HepG2 (cell line): ENCODE measurements around the gene SEPHS2. TPM values are rescaled to one million over a fixed set of nuclear protein-coding genes. Genes with fewer than 3 reads are reported as not detected.

Experiments
- ELF3 ChIP-seq: IDR thresholded peaks from 2 replicates; pipeline ENCODE4 v1.6.1; 2016; ENCODE audit warnings: missing genetic modification reagents, missing compliant biosample characterization
- LBX2 ChIP-seq: sonication (generic); formaldehyde crosslinking; IDR thresholded peaks from 2 replicates; pipeline ENCODE4 v1.5.0; 2020; ENCODE audit warnings: missing genetic modification reagents, mild to moderate bottlenecking, borderline replicate concordance
- MAFF ChIP-seq: IDR thresholded peaks from 2 replicates; pipeline ENCODE4 v1.6.1; 2011; ENCODE audit warnings: low read depth, low read length, improper control_type of control experiment
- PAWR ChIP-seq: sonication (generic); formaldehyde crosslinking; IDR thresholded peaks from 2 replicates; pipeline ENCODE4 v1.4.0; 2020; ENCODE audit warnings: missing genetic modification reagents, mild to moderate bottlenecking, borderline replicate concordance
- POLR2A ChIP-seq, 2 experiments: IDR thresholded peaks; 2 replicates each; pipeline ENCODE4 v1.6.1; 2011; ENCODE audit warnings: low read depth in 2 of 2, low read length in 2 of 2, mild to moderate bottlenecking in 1 of 2, moderate library complexity in 1 of 2; ENCODE audit not compliant: insufficient read depth in 1 of 2
- POLR2AphosphoS5 ChIP-seq: IDR thresholded peaks from 2 replicates; pipeline ENCODE4 v1.6.1; 2012; ENCODE audit warnings: low read depth, low read length
- RCOR2 ChIP-seq: IDR thresholded peaks from 2 replicates; pipeline ENCODE4 v1.6.1; 2016; ENCODE audit warnings: missing biosample characterization, missing genetic modification reagents
- SALL1 ChIP-seq: sonication (generic); formaldehyde crosslinking; IDR thresholded peaks from 2 replicates; pipeline ENCODE4 v1.8.0; 2022; ENCODE audit warnings: mild to moderate bottlenecking, missing genetic modification reagents
- SPEN ChIP-seq: sonication (generic); formaldehyde crosslinking; IDR thresholded peaks from 2 replicates; pipeline ENCODE4 v1.5.1; 2020; ENCODE audit warnings: low read depth, mild to moderate bottlenecking, missing genetic modification reagents
- SRSF9 ChIP-seq: fragments of 200-400 bp; formaldehyde crosslinking; IDR thresholded peaks from 2 replicates; pipeline ENCODE4 v1.6.1; 2018; ENCODE audit warnings: borderline replicate concordance, mild to moderate bottlenecking, low read depth, low read length; ENCODE audit not compliant: insufficient read depth, poor library complexity, severe bottlenecking
- SRY ChIP-seq: sonication (generic); formaldehyde crosslinking; IDR thresholded peaks from 2 replicates; pipeline ENCODE4 v1.8.0; 2022; ENCODE audit warnings: mild to moderate bottlenecking, missing genetic modification reagents
- TARDBP ChIP-seq: sonication (generic); formaldehyde crosslinking; IDR thresholded peaks from 2 replicates; pipeline ENCODE4 v1.8.0; 2022; ENCODE audit warnings: mild to moderate bottlenecking, missing genetic modification reagents
- ZFX ChIP-seq: sonication (generic); formaldehyde crosslinking; IDR thresholded peaks from 2 replicates; pipeline ENCODE4 v1.4.0; 2020; ENCODE audit warnings: mild to moderate bottlenecking, low read depth, missing genetic modification reagents, moderate library complexity
- ZNF432 ChIP-seq: sonication (generic); formaldehyde crosslinking; IDR thresholded peaks from 2 replicates; pipeline ENCODE4 v1.5.0; 2020; ENCODE audit warnings: missing genetic modification reagents, mild to moderate bottlenecking, borderline replicate concordance
- ZNF552 ChIP-seq: sonication (generic); formaldehyde crosslinking; IDR thresholded peaks from 2 replicates; pipeline ENCODE4 v1.9.0; 2022; ENCODE audit warnings: missing genetic modification reagents, mild to moderate bottlenecking, borderline replicate concordance
- ZNF660 ChIP-seq: sonication (generic); formaldehyde crosslinking; IDR thresholded peaks from 2 replicates; pipeline ENCODE4 v1.5.1; 2020; ENCODE audit warnings: mild to moderate bottlenecking, low read depth, missing genetic modification reagents, borderline replicate concordance
- ZNF780A ChIP-seq: sonication (generic); formaldehyde crosslinking; IDR thresholded peaks from 2 replicates; pipeline ENCODE4 v1.8.0; 2022; ENCODE audit warnings: mild to moderate bottlenecking, missing genetic modification reagents, moderate library complexity
- polyA plus RNA-seq, 8 experiments: library from polyadenylated mRNA; depleted of rRNA in 3 of 8; stranded (reverse) in 7 of 8; unstranded in 1 of 8; fragments of >200 nt; fragmentation: Illumina TruSeq in 4 of 8; extraction: Trizol in 4 of 8; gene quantifications; 2 replicates each; pipeline versions ENCODE4 v1.2.1 to v1.2.3, GENCODE V29; 2011 to 2016; ENCODE audit warnings: low read depth in 4 of 8, missing spikeins in 1 of 8, mixed read lengths in 1 of 8; ENCODE audit not compliant: insufficient read depth in 1 of 8
- total RNA-seq, 5 experiments: library from RNA; depleted of rRNA; stranded (reverse); fragments of >200 nt; fragmentation: Illumina TruSeq; extraction: Trizol; gene quantifications; 2 replicates each; pipeline ENCODE4 v1.2.3, GENCODE V29; 2016; ENCODE audit warnings: low read depth in 1 of 5
- TF ChIP-seq, protein P1 (sequence below): sonication (generic); formaldehyde crosslinking; IDR thresholded peaks from 2 replicates; pipeline ENCODE4 v1.4.0; 2020; ENCODE audit warnings: mild to moderate bottlenecking, low read depth, missing genetic modification reagents
- TF ChIP-seq, protein P2 (sequence below): sonication (generic); formaldehyde crosslinking; IDR thresholded peaks from 2 replicates; pipeline ENCODE4 v1.4.0; 2020; ENCODE audit warnings: missing genetic modification reagents
- TF ChIP-seq, protein P3 (sequence below), 2 experiments: sonication (generic) in 1 of 2; formaldehyde crosslinking in 1 of 2; IDR thresholded peaks; 2 replicates each; pipeline versions ENCODE4 v1.6.1 to v1.9.0; 2014 to 2022; ENCODE audit warnings: antibody characterized with exemption in 1 of 2, borderline replicate concordance in 1 of 2, inconsistent platforms in 1 of 2, low read depth in 1 of 2, missing genetic modification reagents in 1 of 2

SEPHS2 gene
- total and polyA plus RNA-seq, 2 of the 13 experiments (the other 11 are each of a cell fraction or from before 2014, with no cell fraction given), result 20.7 to 127 TPM

DNA sequence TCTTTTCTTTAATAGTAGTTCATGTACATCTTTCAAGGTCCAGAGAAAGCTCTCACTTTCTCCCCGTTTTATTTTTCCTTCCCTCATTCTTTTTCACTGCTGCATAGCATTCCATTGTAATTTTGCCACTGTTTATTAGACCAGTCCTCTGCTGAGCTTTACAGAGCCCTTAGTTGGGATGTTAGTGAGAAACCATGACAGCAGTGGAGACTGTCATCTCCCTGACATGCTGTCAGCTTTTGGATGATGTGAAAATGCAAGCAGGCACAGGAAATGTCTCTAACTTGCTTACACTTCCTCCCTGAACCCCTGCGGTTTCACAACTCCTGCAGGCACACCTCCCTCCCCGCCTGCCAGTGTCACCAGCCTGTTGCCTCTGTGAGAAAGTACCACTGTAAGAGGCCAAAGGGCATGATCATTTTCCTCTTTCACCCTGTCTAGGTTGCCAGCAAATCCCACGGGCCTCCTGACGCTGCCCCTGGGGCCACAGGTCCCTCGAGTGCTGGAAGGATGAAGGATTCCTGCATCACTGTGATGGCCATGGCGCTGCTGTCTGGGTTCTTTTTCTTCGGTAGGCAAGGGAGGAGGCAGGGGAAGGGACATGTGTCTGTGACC lies 26.8 kb upstream of the SEPHS2 start, which contains the start of gene ITGAL (continued):
- TF ChIP-seq, protein P1, sequence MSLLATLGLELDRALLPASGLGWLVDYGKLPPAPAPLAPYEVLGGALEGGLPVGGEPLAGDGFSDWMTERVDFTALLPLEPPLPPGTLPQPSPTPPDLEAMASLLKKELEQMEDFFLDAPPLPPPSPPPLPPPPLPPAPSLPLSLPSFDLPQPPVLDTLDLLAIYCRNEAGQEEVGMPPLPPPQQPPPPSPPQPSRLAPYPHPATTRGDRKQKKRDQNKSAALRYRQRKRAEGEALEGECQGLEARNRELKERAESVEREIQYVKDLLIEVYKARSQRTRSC (CRISPR knock-in tag), result no peak
- TF ChIP-seq LBX2 (CRISPR knock-in tag) (no peak), SRSF9 (no peak), SALL1 (peak; percentile 38; the same call in 1 of the 2 replicates), PAWR (CRISPR knock-in tag) (no peak), ZNF660 (no peak), ZFX (CRISPR knock-in tag) (peak; percentile 13; the same call in 1 of the 2 replicates), POLR2AphosphoS5 (no peak), ZNF432 (CRISPR knock-in tag) (no peak), ELF3 (CRISPR knock-in tag) (peak; percentile 42; the same call in 1 of the 2 replicates), TARDBP (CRISPR knock-in tag) (no peak), SPEN (peak; percentile 30; the same call in 1 of the 2 replicates), ZNF780A (peak; percentile 43; the same call in 1 of the 2 replicates), MAFF (no peak), SRY (CRISPR knock-in tag) (no peak), RCOR2 (CRISPR knock-in tag) (peak; percentile 64; the same call in 1 of the 2 replicates), ZNF552 (CRISPR knock-in tag) (no peak), POLR2A (IDR thresholded peaks at IDR 0.05; ENCODE audit: insufficient read depth in 1 of 2, low read depth in 2 of 2, low read length in 2 of 2) (no peak)
- TF ChIP-seq, protein P2, sequence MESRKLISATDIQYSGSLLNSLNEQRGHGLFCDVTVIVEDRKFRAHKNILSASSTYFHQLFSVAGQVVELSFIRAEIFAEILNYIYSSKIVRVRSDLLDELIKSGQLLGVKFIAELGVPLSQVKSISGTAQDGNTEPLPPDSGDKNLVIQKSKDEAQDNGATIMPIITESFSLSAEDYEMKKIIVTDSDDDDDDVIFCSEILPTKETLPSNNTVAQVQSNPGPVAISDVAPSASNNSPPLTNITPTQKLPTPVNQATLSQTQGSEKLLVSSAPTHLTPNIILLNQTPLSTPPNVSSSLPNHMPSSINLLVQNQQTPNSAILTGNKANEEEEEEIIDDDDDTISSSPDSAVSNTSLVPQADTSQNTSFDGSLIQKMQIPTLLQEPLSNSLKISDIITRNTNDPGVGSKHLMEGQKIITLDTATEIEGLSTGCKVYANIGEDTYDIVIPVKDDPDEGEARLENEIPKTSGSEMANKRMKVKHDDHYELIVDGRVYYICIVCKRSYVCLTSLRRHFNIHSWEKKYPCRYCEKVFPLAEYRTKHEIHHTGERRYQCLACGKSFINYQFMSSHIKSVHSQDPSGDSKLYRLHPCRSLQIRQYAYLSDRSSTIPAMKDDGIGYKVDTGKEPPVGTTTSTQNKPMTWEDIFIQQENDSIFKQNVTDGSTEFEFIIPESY (CRISPR knock-in tag), result 0 out of 2 replicates have a peak, but pooled peaks have one; percentile 5
- TF ChIP-seq, protein P3, sequence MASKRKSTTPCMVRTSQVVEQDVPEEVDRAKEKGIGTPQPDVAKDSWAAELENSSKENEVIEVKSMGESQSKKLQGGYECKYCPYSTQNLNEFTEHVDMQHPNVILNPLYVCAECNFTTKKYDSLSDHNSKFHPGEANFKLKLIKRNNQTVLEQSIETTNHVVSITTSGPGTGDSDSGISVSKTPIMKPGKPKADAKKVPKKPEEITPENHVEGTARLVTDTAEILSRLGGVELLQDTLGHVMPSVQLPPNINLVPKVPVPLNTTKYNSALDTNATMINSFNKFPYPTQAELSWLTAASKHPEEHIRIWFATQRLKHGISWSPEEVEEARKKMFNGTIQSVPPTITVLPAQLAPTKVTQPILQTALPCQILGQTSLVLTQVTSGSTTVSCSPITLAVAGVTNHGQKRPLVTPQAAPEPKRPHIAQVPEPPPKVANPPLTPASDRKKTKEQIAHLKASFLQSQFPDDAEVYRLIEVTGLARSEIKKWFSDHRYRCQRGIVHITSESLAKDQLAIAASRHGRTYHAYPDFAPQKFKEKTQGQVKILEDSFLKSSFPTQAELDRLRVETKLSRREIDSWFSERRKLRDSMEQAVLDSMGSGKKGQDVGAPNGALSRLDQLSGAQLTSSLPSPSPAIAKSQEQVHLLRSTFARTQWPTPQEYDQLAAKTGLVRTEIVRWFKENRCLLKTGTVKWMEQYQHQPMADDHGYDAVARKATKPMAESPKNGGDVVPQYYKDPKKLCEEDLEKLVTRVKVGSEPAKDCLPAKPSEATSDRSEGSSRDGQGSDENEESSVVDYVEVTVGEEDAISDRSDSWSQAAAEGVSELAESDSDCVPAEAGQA (IDR thresholded peaks at IDR 0.05; ENCODE audit: low read depth), result 0 out of 2 replicates have a peak, but pooled peaks have one; percentile 16
- TF ChIP-seq, protein P3 (CRISPR knock-in tag; IDR thresholded peaks at IDR 0.05; ENCODE audit: borderline replicate concordance), result no peak
